Fibroblast of villous mesenchyme (primary cell): ENCODE data around the gene CEBPZ. TPM values are rescaled to one million over a fixed set of nuclear protein-coding genes. Genes with fewer than 3 reads are reported as not detected.

ENCODE experiments used
- DNase-seq: peaks from one replicate; pipeline ENCODE4 v3.0.0-alpha.2; 2010; ENCODE audit warnings: low read depth
- H3K4me3 ChIP-seq: 2 replicates; pipeline ENCODE4 v1.5.1; 2011; ENCODE audit warnings: low read depth, mild to moderate bottlenecking, low read length
- CTCF ChIP-seq: IDR thresholded peaks from 2 replicates; pipeline ENCODE4 v1.5.1; 2012; ENCODE audit warnings: low read depth, mild to moderate bottlenecking, low read length; ENCODE audit not compliant: insufficient read depth
- total RNA-seq: library from RNA; depleted of rRNA; stranded (reverse); fragments of >200 nt; gene quantifications from 2 replicates; pipeline ENCODE4 v1.2.3, GENCODE V29; 2012

The CEBPZ gene
- total RNA-seq, 1 donor, result 44.9 TPM

- DNase-seq, result no peak
- TF ChIP-seq CTCF, result no peak
- H3K4me3 ChIP-seq, result no peak overlapping the region
Measured at GRCh38 chr2:37164757-37165156, 66.6 kb downstream of the CEBPZ start.

- DNase-seq, result peak; percentile 86
- TF ChIP-seq CTCF, result no peak
- peak within 1 kb of the TSS; percentile 71 for H3K4me3 ChIP-seq
Measured at GRCh38 chr2:37156857-37157714, 74.3 kb downstream of the CEBPZ start, which contains the start of gene EIF2AK2. Gene EIF2AK2 (minus strand): TSS chr2:37156980. CDS start chr2:37147806, 9,174 bp downstream.

GRCh38 chr2:37156071-37156856, 75.1 kb downstream of the CEBPZ start:
- peak overlapping the region; percentile 71 for H3K4me3 ChIP-seq
- no peak for TF ChIP-seq CTCF
- peak; percentile 66 for DNase-seq

GRCh38 chr2:37154785-37155184, 76.6 kb downstream of the CEBPZ start:
- TF ChIP-seq CTCF, result no peak
- DNase-seq, result no peak
- no peak overlapping the region for H3K4me3 ChIP-seq

- DNase-seq, result no peak
- H3K4me3 ChIP-seq, result no peak overlapping the region
- no peak for TF ChIP-seq CTCF
Measured at GRCh38 chr2:37153224-37153623, 78.2 kb downstream of the CEBPZ start.

Other genes starting within 250 kb of the CEBPZ start
- gene HEATR5B, start 147.2 kb downstream of the CEBPZ start, total RNA-seq, result 23.8 and 27.6 TPM in 2 replicates
- 7.1 and 8.6 TPM in 2 replicates for gene GPATCH11, start 147.1 kb downstream of the CEBPZ start, total RNA-seq
- 40.3 and 48.4 TPM in 2 replicates for gene EIF2AK2, start 74.6 kb downstream of the CEBPZ start, total RNA-seq
- gene SULT6B1, start 42.9 kb downstream of the CEBPZ start, total RNA-seq, result not detected in 2 replicates
- gene CEBPZOS, start 35.1 kb downstream of the CEBPZ start, total RNA-seq, result 14.8 and 19.4 TPM in 2 replicates
- 9.7 and 13.0 TPM in 2 replicates for gene NDUFAF7, start 62 bp upstream of the CEBPZ start, total RNA-seq
- gene PRKD3, start 93.2 kb upstream of the CEBPZ start, total RNA-seq, result 59.9 and 85.9 TPM in 2 replicates
- 27.1 and 47.5 TPM in 2 replicates for gene QPCT, start 113.0 kb upstream of the CEBPZ start, total RNA-seq